B cell (primary cell): ENCODE measurements around the gene LOC128125822.

ENCODE experiments used
- EZH2 ChIP-seq: IDR thresholded peaks from 2 replicates; pipeline ENCODE4 v1.6.1; 2012; ENCODE audit warnings: borderline replicate concordance, low read depth, mild to moderate bottlenecking, moderate library complexity, low read length; ENCODE audit not compliant: insufficient read depth, poor library complexity, severe bottlenecking
- TF ChIP-seq, protein P1 (sequence below): fragments of 200-600 bp; IDR thresholded peaks from one replicate; pipeline ENCODE4 v1.8.0; 2022; ENCODE audit warnings: antibody characterized with exemption, mild to moderate bottlenecking

DNA sequence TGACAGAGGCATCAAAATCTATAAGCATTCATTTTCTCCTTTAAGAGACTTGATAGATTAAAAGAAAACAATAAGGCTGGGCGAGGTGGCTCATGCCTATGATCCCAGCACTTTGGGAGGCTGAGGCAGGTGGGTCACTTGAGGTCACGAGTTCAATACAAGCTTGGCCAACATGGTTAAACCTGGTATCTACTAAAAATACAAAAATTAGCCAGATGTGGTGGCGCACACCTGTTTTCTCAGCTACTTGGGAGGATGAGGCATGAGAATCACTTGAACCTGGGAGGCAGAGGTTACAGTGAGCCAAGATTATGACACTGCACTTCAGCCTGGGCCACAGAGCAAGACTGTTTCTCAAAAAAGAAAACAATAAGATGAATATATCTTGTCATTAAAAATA lies 39.3 kb upstream of the LOC128125822 start:
- TF ChIP-seq, protein P1, sequence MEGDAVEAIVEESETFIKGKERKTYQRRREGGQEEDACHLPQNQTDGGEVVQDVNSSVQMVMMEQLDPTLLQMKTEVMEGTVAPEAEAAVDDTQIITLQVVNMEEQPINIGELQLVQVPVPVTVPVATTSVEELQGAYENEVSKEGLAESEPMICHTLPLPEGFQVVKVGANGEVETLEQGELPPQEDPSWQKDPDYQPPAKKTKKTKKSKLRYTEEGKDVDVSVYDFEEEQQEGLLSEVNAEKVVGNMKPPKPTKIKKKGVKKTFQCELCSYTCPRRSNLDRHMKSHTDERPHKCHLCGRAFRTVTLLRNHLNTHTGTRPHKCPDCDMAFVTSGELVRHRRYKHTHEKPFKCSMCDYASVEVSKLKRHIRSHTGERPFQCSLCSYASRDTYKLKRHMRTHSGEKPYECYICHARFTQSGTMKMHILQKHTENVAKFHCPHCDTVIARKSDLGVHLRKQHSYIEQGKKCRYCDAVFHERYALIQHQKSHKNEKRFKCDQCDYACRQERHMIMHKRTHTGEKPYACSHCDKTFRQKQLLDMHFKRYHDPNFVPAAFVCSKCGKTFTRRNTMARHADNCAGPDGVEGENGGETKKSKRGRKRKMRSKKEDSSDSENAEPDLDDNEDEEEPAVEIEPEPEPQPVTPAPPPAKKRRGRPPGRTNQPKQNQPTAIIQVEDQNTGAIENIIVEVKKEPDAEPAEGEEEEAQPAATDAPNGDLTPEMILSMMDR: no peak
- no peak for TF ChIP-seq EZH2
